ENCODE results near the gene PPFIBP2. TPM values are rescaled to one million over a fixed set of nuclear protein-coding genes. Genes with fewer than 3 reads are reported as not detected.

The PPFIBP2 gene
- total RNA-seq, 2 donors from 2014 or later = 63.5 to 81.1 TPM

GRCh38 chr11:7586376-7586775 lies 72.6 kb downstream of the PPFIBP2 start:
- intact Hi-C loops (cut with DNase I, micrococcal nuclease) = no loop called here
- no peak for ATAC-seq
- DNase-seq = no peak

- DNase-seq (no peak), ATAC-seq (no peak)
- intact Hi-C loops (cut with DNase I, micrococcal nuclease) = no loop called here
Observed at GRCh38 chr11:7587712-7588111, 73.9 kb downstream of the PPFIBP2 start.

GRCh38 chr11:7589861-7590260 lies 76.1 kb downstream of the PPFIBP2 start:
- intact Hi-C loops (cut with DNase I, micrococcal nuclease) = no loop called here
- no peak for ATAC-seq
- DNase-seq = no peak

- ATAC-seq = peak; percentile 59
- DNase-seq = no peak
- intact Hi-C loops (cut with DNase I, micrococcal nuclease) = no loop called here
Observed at GRCh38 chr11:7590529-7590928, 76.7 kb downstream of the PPFIBP2 start.

- peak; percentile 86 for ATAC-seq
- DNase-seq = peak in 1 of 2 donors; percentile 31
- intact Hi-C loops (cut with DNase I, micrococcal nuclease) = no loop called here
Observed at GRCh38 chr11:7591107-7591894, 77.5 kb downstream of the PPFIBP2 start.

- no peak for ATAC-seq
- intact Hi-C loops (cut with DNase I, micrococcal nuclease) = no loop called here
- DNase-seq = no peak
Observed at GRCh38 chr11:7591987-7592386, 78.2 kb downstream of the PPFIBP2 start.

GRCh38 chr11:7592711-7593110 lies 78.9 kb downstream of the PPFIBP2 start:
- no peak for DNase-seq
- no peak for ATAC-seq
- intact Hi-C loops (cut with DNase I, micrococcal nuclease) = no loop called here

- no peak for ATAC-seq
- DNase-seq = no peak
- intact Hi-C loops (cut with DNase I, micrococcal nuclease) = no loop called here
Observed at GRCh38 chr11:7593481-7593880, 79.7 kb downstream of the PPFIBP2 start.

GRCh38 chr11:7595016-7595866 lies 81.4 kb downstream of the PPFIBP2 start:
- intact Hi-C loops (cut with DNase I, micrococcal nuclease) = no loop called here
- no peak for DNase-seq
- ATAC-seq = no peak

- DNase-seq (no peak), ATAC-seq (no peak)
- intact Hi-C loops (cut with DNase I, micrococcal nuclease) = no loop called here
Observed at GRCh38 chr11:7595951-7596350, 82.2 kb downstream of the PPFIBP2 start.

- ATAC-seq = peak; percentile 73
- DNase-seq = peak; percentile 50 to 59
- intact Hi-C loops (cut with DNase I, micrococcal nuclease) = no loop called here
Observed at GRCh38 chr11:7596975-7597391, 83.2 kb downstream of the PPFIBP2 start.

GRCh38 chr11:7597620-7598019 lies 83.8 kb downstream of the PPFIBP2 start:
- peak; percentile 94 for ATAC-seq
- intact Hi-C loops (cut with DNase I, micrococcal nuclease) = no loop called here
- DNase-seq = peak; percentile 73 to 86

- intact Hi-C loops (cut with DNase I, micrococcal nuclease) = no loop called here
Observed at GRCh38 chr11:7599209-7599608, 85.4 kb downstream of the PPFIBP2 start.

GRCh38 chr11:7600205-7600775 lies 86.5 kb downstream of the PPFIBP2 start:
- DNase-seq (no peak), ATAC-seq (no peak)
- intact Hi-C loops (cut with DNase I, micrococcal nuclease) = no loop called here

More at GRCh38 chr11:7599209-7599608, 85.4 kb downstream of the PPFIBP2 start:
- ATAC-seq (no peak), DNase-seq (no peak)

GRCh38 chr11:7603031-7603781 lies 89.4 kb downstream of the PPFIBP2 start:
- DNase-seq (no peak), ATAC-seq (no peak)
- intact Hi-C loops (cut with DNase I, micrococcal nuclease) = no loop called here

GRCh38 chr11:7604331-7604955 lies 90.6 kb downstream of the PPFIBP2 start:
- DNase-seq (peak; percentile 65 to 85), ATAC-seq (peak; percentile 80)
- intact Hi-C loops (cut with DNase I, micrococcal nuclease) = no loop called here

- ATAC-seq (peak; percentile 80), DNase-seq (no peak)
- intact Hi-C loops (cut with DNase I, micrococcal nuclease) = no loop called here
Observed at GRCh38 chr11:7605186-7605943, 91.6 kb downstream of the PPFIBP2 start.

- no peak for ATAC-seq
- intact Hi-C loops (cut with DNase I, micrococcal nuclease) = no loop called here
- DNase-seq = no peak
Observed at GRCh38 chr11:7606496-7606895, 92.7 kb downstream of the PPFIBP2 start.

All from left colon (tissue), 2 donors.